Activated naive CD4-positive, alpha-beta T cell (primary cell): Measurements from ENCODE around the gene EFCAB12.

Experiments used
- DNase-seq, 4 experiments: peaks; one replicate each; lab custom pipeline; 2025; lab: John Stamatoyannopoulos, UW

EFCAB12 gene

DNA sequence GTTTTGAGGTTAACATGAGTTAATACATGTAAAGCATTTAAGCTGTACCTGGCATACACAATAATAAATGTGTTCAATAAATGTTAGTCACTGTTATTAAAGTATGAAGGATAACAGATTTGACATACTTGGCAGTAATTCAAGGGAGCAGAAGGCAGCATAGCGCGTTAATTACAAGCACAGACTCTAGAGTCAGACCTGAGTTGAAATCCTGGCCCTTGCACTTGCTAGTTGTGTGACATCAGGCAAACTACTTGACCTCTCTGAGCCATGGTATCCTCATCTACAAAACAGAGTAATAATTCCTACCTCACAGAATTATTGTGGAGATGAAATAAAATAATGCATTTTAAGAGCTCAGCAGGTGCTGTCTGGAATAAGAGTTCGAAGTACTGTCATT lies 17.0 kb upstream of the EFCAB12 start:
- DNase-seq: no peak

DNA sequence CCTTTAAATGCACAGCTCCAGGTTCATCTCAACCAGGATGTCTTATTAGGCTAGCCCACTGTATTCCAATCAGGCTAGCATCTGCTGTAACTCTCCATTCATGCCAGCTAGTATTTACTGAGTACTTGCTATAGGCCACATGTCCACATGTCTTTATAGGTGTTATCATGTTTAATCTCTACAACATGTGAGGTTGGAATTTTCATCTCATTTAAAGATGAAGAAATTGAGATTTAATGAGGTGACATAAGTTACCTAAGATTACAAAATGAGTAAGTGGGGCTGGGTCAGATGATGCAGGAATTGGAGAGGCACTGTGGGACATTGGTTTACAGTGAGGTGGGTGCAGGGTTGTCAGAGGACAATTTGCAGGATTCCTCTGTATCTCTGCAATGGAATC lies 14.5 kb upstream of the EFCAB12 start:
- DNase-seq: no peak

DNA sequence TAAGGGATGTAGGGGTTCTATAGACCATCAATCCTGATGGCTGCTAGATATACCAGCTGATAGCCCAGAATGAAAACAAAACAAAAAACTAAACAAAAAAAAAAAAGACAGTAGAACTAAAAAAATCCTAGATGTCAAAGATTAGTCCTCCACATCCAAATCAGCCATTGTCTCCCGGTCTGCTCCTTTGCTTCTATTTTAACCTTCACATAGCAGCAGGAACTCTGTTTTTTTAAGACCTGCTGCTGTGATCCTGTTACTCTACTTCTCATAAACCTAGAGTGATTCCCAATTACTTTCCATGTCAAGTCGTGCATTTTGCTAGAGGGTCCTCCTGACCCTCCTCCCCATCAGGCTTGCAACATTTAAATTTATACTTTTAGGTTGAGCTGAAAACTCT lies 14.1 kb upstream of the EFCAB12 start:
- DNase-seq: no peak

DNA sequence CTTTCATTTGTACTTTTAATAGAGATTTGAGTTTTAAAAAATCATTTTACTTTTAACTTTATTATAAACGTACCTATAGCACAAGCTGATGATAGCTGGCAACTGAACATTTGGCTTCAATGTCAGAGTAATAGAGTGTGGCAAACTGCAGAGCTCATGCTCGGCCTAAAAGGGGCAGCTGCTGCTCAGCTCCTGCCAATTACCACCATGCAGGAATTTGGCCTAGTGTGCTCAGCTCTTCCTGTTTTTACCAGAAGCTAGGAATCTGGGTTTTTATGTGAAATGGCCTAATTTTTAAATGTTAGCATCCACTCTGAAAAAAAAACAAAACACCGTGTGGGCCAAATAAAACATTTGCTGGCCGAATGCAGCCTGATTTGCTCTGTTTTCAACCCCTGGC lies 13.3 kb upstream of the EFCAB12 start:
- no peak for DNase-seq

DNA sequence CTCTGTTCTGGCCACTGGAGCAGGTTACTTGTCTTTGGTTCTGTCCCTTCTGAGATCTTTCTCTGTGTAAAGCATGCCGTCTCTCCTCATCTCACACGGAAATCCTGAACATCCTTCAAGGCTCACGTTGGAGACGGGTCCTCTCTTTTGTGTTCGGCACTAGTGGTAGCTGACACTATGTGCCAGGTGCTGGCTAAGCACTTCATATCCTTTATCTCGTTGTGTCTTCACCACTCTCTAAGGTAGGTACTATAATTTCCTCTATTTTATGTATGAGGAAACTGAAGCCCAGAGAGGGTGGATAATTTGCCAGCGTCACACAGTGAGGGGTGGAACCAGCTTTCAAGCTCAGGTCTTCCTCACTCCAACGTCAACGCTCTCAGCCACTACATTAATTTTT lies 12.8 kb upstream of the EFCAB12 start:
- DNase-seq: no peak

DNA sequence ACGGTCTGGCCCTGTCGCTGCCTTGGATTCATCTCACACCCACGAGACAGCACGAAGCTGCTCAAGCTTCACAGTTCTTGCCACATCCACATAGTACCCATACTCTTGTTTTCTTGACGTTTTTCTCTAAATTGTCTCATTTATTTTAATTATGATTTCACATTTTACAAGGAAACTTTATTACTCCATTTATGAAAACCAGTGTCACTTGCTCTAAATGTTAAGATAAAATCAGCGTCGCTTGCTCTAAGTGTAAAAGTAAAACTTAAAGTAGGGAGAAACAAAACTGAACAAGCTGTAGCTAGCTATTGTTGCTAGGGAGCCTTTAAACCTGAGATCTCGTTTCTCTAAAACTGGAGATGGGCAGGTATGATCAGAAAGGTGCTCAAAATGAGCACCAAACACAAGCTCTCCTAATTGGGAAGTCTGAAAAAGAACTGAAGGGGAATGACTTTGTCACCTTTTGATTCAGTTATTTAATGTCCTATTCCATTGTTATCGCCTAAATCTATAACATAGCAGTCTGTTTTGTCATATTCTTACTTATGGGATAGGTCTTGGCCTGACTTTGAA lies 12.3 kb upstream of the EFCAB12 start:
- DNase-seq: no peak

DNA sequence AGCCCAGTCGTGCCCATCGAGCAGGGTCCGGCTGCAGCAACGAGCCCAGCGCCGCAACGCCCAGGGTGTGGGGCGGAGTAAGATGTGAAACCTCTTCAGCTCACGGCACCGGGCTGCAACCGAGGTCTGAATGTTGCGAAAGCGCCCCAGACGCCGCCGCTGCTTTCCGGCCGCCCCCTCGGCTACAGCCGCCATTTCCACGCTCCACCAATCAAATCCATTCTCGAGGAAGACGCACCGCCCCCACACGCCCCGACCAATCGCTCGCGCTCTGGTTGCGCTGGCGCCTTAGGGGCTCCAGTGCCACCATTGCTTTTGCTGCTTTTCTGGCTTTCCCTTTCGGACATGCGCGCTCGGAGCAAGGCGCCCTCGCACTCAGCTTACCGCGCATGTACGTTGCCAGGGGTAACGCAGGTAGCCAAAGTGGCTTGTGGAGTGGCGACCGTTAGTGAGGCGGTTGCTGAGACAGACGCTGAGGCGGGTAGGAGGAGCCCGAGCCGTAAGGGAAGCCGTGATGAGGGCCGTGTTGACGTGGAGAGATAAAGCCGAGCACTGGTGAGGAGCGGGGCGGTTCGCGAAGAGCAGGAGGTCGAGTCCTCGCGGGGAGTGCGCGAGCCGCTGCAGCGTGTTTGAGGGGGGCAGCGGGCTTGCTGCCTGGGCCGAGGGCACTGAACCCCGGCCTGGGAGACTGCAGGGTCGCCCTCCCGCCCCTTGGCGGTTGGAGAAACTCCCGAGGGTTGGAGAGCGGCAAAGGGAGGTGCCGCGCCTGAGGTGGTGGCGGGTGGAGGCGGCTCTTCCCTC lies 11.6 kb upstream of the EFCAB12 start, which contains the start of the genes IFT122 and MBD4:
TSS of gene IFT122 (plus strand) at position 408 of the 801 bp plus-strand sequence. CDS start at position 515, 107 bp downstream.
TSS of gene MBD4 (minus strand) at position 132 of the 801 bp plus-strand sequence. CDS start at position 17, 115 bp downstream.
- DNase-seq: peak; percentile 93 to 98 (median 96)

DNA sequence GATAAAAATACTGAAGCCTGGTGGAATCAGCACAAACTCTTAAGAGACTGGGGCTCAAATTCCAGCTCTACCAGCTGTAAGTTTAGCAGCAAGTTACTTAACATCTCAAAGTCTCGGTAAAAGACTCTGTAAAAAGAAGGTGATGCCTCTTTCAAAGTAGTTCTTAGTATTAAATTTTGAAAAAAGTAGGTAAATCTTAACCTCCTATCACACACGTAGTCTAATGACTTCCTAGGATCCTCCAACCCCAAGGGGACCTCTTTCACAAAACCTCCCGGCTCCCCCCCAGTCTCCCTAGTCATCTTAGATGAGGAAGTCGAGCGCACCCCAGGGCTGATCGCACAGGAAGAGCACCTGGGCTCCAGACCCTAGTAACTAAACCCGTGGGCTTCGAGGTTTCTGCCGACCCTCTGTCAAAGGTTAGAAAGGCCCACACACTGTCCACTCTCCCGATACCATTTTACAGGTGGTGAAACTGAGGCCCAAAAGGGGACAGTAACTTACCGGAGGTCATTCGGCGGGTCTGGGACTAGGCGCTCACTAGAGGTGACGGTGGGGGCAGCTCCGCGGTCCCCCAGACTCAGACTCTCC lies 10.9 kb upstream of the EFCAB12 start:
- DNase-seq: peak in 2 of 4 experiments; percentile 29 to 30

DNA sequence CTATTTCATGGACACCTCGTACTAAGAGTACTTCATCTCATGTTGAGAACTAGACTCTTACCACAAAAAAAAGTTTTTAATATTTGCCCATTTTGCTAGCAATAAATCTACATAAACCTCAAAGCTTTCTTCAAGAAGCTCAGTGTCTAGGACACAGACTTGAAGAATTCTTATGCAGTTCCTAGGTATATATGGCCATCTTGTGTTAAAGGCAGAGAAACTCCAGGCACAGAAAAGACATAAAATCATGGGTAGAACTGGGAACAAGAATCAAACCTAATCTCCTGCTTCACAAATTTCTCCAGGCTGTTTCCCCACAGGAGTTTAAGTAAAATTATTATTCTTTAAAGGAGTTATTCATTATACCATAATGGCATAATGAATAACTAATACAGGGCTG lies 6.9 kb upstream of the EFCAB12 start:
- no peak for DNase-seq

DNA sequence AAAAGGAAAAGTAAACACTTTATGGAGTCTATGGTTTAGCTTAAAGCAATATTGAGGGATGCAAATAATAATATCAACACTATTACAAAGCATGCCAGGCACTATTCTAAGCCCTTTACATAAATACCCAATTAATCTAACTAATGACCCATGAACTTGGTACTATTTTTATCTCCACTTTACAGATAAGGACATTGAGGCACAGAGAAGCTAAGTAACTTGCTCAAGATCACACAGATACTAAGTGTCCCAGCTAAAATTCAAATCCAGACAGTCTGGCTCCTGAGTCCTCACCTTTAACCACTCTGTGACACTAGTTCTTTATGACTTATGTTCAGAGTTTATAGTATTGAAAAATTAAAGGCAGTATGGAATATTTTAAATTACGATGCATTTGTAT lies 5.7 kb upstream of the EFCAB12 start:
- DNase-seq: no peak

DNA sequence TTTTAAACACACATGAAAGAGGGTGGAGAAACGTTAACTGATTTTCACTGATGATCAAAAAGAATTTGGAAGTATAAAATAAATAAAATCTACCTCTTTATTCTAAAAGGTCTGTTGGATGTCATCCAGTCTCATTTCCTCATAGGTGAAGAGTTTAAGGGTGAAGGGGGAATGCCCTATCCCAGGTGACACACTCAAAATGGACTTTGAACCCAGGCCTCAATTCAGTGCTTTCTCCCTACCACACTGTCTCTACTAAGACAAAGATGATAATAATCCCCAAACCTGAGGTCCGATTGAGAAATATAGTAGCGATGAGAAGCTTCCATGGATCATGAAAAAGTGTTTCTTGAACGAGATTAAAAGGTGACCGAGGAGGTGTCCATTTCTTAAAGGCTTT lies 5.1 kb upstream of the EFCAB12 start:
- DNase-seq: no peak

DNA sequence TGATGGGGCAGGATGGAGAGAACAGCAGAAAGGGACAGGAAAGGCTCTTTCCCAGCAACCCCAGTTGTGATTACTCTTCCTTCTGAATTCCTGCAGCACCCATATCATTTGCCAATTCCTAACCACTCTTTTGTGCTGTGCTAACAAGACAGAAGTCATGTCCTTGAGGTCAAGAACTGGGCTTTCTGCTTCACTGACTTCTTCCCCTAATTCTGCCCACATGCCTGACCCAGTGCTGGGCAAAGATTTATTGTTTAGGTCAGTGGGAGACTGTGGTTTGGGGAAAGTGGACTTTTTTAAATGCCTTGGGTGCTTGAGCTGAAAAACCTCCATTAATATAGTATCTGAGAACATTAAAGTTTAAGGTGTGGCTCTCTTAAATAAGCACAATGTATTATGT lies 4.2 kb upstream of the EFCAB12 start:
- no peak for DNase-seq

DNA sequence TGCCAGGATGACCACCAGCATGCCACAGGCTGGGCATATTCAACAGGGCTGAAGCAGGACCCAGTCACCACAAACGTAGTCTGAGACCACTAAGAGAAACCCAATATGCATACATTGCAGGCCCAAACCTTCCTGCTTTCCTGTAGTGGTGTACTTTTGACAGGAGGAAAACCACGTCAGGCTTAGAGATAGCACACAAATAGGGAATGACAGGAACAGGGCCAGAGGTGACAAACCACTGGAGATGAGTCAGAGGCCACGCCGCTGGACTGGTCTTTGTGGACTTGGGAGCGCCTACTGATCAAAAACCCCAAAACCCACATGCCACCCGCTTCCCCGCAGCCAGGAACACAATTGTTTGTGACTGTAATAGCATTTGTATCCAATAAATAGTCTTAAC lies 3.6 kb upstream of the EFCAB12 start:
- no peak for DNase-seq

DNA sequence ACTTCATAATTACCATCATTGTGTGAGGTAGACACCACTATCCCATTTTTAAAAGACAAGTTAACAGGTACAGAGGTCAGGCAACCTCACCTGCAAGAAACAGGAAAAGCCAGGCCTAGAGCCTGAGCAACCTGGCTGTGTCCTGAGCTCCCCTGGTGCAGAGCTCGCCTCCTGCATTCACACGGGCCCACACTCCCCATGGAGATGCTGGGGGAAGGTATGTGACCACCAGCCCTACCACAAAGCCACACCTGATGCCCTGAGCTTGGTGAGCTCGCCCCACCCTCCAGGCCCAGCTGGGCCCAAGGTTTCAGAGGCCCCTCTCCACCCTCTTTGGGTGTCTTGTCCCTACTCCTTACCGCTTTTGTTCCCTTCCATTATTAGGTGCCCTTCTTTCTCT lies 1.2 kb upstream of the EFCAB12 start:
- no peak for DNase-seq

DNA sequence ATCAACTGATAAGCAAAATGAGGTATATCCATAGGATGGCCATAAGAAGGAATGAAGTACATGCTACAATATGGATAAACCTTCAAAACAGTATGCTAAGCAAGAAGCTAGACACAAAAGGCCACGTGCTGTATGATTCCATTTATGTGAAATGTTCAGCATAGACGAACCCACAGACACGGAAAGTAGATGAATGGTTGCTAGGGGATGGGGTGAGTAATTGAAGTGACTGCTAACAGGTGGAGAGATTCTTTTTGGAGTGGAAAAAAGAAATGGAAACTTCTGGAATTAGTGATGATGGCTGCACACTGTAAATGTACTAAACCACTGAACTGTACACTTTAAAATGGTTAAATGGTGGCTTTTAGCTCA lies 630 bp upstream of the EFCAB12 start:
- no peak for DNase-seq

DNA sequence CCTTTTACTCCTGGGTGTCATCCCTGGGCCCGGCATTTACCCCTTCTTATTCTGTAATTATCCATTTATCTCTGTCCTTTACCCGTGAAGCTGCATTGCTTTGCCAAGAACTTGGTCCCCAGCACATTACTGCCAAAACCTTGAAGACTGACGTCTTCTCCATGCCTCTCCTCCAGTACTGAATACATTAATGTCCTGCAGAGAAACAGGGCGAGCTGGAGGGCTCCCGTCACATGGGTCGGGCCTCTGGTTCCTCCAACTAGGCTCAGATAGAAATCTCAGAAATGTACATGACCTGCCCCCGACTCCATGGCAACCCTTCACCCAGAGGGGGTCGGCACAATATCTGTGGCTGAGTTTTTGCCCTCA lies 445 bp downstream of the EFCAB12 start:
- DNase-seq: no peak

DNA sequence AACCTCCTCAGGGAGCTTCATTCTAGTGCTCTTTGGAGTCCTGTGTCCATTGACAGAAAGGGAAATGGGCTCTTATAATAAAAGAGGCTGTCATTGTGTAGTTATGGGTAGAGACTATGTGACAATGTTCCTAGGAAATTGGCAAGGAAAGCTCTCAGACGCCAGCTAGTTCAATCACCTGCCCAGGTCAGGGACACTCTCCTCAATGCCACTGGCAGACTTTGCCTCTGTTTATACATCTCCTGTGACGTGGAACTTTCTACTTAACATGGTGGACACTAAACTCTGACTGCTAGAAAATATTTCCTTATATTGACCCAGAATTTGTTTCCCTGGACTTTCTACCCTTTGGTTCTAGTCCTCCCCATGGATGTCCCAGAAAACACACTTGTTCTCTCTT lies 2.8 kb downstream of the EFCAB12 start:
- no peak for DNase-seq

DNA sequence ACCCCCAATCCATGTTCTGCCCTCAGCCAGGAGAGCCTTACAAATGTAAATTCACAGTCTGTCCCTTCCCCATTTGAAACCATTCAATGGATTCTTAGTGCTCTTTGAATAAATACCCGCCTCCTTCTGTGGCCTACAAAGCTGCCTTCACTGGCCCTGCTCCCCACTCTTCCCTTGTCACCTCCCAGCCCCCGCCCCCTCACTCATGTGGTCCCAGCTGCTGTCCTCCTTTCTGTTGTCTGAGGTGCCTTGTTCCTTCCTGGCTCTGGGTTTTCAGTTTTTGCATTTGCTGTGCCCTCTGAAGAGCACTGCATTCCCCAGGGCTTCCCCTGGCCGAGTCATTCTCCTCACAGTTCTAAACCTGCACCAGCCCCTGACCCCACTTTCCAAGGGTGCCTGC lies 3.2 kb downstream of the EFCAB12 start:
- DNase-seq: no peak

DNA sequence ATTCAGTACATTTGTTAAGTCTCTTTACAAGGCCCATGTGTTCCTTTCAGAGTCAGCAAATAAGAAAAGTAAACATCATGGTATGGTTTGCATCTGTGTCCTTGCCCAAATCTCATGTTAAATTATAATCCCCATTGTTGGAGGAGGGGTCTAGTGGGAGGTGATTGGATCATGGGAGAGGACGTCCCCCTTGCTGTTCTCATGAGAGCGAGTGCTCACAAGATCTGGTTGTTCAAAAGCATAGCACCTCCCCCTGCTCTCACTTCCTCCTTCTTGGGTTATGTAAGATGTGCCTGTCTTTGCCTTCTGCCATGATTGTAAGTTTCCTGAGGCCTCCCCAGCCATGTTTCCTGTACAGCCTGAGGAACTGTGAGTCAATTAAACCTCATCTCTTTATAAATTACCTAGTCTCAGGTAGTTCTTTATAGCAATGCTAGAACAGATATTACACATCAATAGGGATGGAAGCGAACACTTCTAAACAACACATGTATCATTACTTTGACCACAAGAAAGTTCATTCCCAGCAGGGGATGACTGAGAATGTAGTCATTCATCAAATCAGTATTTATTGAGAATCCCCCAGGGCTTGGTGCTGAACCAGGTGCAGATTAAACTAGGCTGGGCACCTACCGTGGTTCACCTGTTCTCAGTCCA lies 4.1 kb downstream of the EFCAB12 start:
- DNase-seq: no peak

DNA sequence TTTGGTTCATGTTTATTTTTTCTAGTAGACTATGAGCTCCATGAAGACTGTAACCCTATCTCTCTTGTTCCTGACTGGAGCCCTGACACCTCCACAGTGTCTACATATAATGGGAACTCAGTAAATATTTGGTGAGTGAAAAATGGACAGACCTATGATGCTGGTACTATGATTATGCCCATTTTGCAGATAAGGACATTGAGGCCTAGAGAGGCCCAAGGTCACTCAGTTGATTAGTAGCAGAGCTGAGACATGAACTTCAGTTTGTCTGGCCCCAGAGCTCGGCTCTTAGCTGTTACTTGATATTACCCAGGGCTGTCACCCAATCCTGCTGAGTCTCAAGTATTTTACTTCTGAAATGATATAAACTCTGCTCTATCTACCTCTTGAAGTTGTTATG lies 5.5 kb downstream of the EFCAB12 start:
- no peak for DNase-seq

DNA sequence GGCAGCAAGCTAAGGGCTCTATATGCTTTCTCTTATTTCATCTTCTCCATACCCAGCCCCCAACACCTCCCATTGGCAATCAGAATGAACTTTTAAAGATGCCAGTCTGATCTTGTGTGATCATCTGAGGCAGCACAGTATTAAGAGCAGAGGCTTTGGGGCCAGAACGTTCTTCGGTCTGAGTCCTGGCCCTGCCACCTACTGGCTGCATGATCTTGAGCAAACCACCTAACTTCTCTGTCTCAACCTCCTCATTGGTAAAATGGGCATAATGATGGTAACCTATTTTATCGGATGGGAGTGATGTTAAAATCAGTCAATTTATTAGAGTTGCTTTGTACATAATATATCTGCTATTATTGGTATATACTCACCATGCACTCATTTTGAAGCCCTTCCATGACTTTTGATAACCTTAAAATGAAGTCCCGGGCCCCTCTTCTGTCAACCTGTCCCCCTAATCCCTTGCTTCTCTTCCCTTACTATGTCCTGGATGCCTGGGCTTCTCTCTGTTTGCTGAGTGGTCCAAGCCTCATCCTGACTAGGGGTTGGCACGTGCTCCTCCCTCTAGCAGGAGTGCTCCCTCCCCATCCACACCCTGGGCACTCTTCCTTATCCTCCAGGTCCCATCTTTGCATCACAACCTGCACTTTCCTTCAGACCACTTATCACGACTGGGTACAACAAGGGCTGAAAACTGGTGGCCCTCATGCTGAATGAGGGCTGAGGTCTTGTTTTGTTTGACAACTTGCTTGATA lies 6.3 kb downstream of the EFCAB12 start:
- no peak for DNase-seq

DNA sequence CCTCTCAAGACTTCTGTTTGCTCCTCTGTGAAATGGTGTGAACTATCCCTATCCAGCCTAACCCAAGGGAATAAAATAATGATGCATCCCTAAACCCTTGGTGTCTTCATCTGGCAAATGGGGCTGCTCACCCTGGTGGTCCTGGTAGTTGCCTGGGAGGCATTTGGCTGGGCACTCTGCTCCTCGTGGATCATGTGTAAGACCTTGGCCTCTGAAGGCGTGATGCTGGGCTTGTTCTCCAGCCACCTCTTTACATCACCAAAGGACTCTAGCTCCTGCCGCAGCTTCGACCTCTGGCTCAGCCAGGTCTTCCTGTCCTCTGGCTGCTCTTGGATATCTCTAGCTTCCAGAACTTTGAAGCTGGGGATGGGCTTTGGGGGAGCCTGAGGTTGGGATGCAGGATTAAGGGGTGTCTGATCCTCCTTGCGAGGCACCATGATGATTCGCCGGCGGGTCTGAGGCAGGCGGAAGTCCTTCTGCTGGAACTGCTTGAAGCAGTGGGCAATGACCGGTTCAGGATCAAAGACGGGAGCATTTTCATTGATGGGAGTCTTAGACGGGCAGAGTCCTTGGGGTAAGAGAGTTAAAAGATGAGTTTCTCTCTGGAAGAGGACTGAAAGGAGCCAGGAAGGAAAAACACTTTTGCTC lies 7.1 kb downstream of the EFCAB12 start:
- no peak for DNase-seq
